Measurements from ENCODE around the gene SYK.

Gene SYK

GRCh38 chr9:90940280-90940679 is 138.7 kb downstream of the SYK start:
- H3K4me3 ChIP-seq (replicated peaks; ENCODE audit: low read depth, low read length), result no peak overlapping the region
- TF ChIP-seq CTCF (IDR thresholded peaks at IDR 0.05; ENCODE audit: low read depth, low read length, missing control alignments), result no peak
- DNase-seq (ENCODE audit: extremely low read depth, low read depth), result no peak

- H3K4me3 ChIP-seq (replicated peaks; ENCODE audit: low read depth, low read length), result no peak overlapping the region
- DNase-seq (ENCODE audit: extremely low read depth, low read depth), result no peak
- TF ChIP-seq CTCF (IDR thresholded peaks at IDR 0.05; ENCODE audit: low read depth, low read length, missing control alignments), result no peak
These were observed 140.0 kb downstream of the SYK start for GRCh38 chr9:90941661-90942060.

- no peak for DNase-seq (ENCODE audit: extremely low read depth, low read depth)
- H3K4me3 ChIP-seq (replicated peaks; ENCODE audit: low read depth, low read length), result no peak overlapping the region
- no peak for TF ChIP-seq CTCF (IDR thresholded peaks at IDR 0.05; ENCODE audit: low read depth, low read length, missing control alignments)
These were observed 140.9 kb downstream of the SYK start for GRCh38 chr9:90942555-90942954.

GRCh38 chr9:90943341-90943740 is 141.7 kb downstream of the SYK start:
- no peak overlapping the region for H3K4me3 ChIP-seq (replicated peaks; ENCODE audit: low read depth, low read length)
- DNase-seq (ENCODE audit: extremely low read depth, low read depth), result no peak
- TF ChIP-seq CTCF (IDR thresholded peaks at IDR 0.05; ENCODE audit: low read depth, low read length, missing control alignments), result no peak

- TF ChIP-seq CTCF (IDR thresholded peaks at IDR 0.05; ENCODE audit: low read depth, low read length, missing control alignments), result no peak
- no peak overlapping the region for H3K4me3 ChIP-seq (replicated peaks; ENCODE audit: low read depth, low read length)
- DNase-seq (ENCODE audit: extremely low read depth, low read depth), result no peak
These were observed 143.7 kb downstream of the SYK start for GRCh38 chr9:90945336-90945735.

GRCh38 chr9:90946982-90947381 is 145.4 kb downstream of the SYK start:
- H3K4me3 ChIP-seq (replicated peaks; ENCODE audit: low read depth, low read length), result no peak overlapping the region
- no peak for DNase-seq (ENCODE audit: extremely low read depth, low read depth)
- no peak for TF ChIP-seq CTCF (IDR thresholded peaks at IDR 0.05; ENCODE audit: low read depth, low read length, missing control alignments)

Data from HFF-Myc (cell line).